PC-9 (cell line): Measurements from ENCODE around the gene TMEM221. TPM values are rescaled to one million over a fixed set of nuclear protein-coding genes. Genes with fewer than 3 reads are reported as not detected.

Experiments
- BruUV-seq: library from RNA; stranded (reverse); fragments of 400-500 nt; replicated peaks from 2 replicates; lab custom pipeline; 2021; lab: Mats Ljungman, UMichigan
- CTCF ChIA-PET: fragments of 300-600 bp; sonication (Branson Sonifier 250); formaldehyde crosslinking; loops from one replicate; lab custom pipeline; 2022; ENCODE audit warnings: antibody characterized with exemption; lab: Charles Lee
- POLR2A ChIA-PET: fragments of 300-600 bp; sonication (Branson Sonifier 250); formaldehyde crosslinking; loops from one replicate; lab custom pipeline; 2022; ENCODE audit warnings: antibody characterized with exemption; ENCODE audit not compliant: unreplicated experiment; lab: Charles Lee
- DNase-seq, 2 experiments: peaks; one replicate each; pipeline versions ENCODE4 v3.0.0 to v3.0.0-alpha.2; 2015 to 2022; ENCODE audit warnings: mixed read lengths in 1 of 2
- H2AFZ ChIP-seq: fragments of 200-600 bp; sonication (generic); 2 replicates; pipeline ENCODE4 v1.8.1; 2017; ENCODE audit warnings: antibody characterized with exemption
- H3F3A ChIP-seq: fragments of 200-600 bp; sonication (generic); 2 replicates; pipeline ENCODE4 v1.8.1; 2017; ENCODE audit warnings: antibody characterized with exemption, mild to moderate bottlenecking, low read depth; ENCODE audit not compliant: insufficient read depth
- H3K27ac ChIP-seq: fragments of 200-600 bp; sonication (generic); 2 replicates; pipeline ENCODE4 v1.6.1; 2016; ENCODE audit warnings: mixed run types
- H3K27me3 ChIP-seq: fragments of 200-600 bp; sonication (generic); 2 replicates; pipeline ENCODE4 v1.6.1; 2016; ENCODE audit warnings: low read depth, mixed run types; ENCODE audit not compliant: insufficient read depth
- H3K36me3 ChIP-seq: fragments of 200-600 bp; sonication (generic); 2 replicates; pipeline ENCODE4 v1.6.1; 2016; ENCODE audit warnings: low read depth, mixed run types
- H3K4me1 ChIP-seq: fragments of 200-600 bp; sonication (generic); replicated peaks from 2 replicates; pipeline ENCODE4 v1.6.1; 2016; ENCODE audit warnings: mixed run types; ENCODE audit not compliant: insufficient read depth
- H3K4me2 ChIP-seq: fragments of 200-600 bp; sonication (generic); 2 replicates; pipeline ENCODE4 v1.6.1; 2017; ENCODE audit warnings: mixed run types
- H3K4me3 ChIP-seq: fragments of 200-600 bp; sonication (generic); 2 replicates; pipeline ENCODE4 v1.6.1; 2016; ENCODE audit warnings: mixed run types
- H3K79me2 ChIP-seq: fragments of 200-600 bp; sonication (generic); 2 replicates; pipeline ENCODE4 v1.6.1; 2017; ENCODE audit warnings: low read depth, mixed run types
- H3K9me2 ChIP-seq: fragments of 200-600 bp; sonication (generic); 2 replicates; pipeline ENCODE4 v1.8.1; 2017; ENCODE audit warnings: mild to moderate bottlenecking; ENCODE audit not compliant: insufficient read depth
- H3K9me3 ChIP-seq: fragments of 200-600 bp; sonication (generic); 2 replicates; pipeline ENCODE4 v1.8.1; 2016; ENCODE audit warnings: low read depth; ENCODE audit not compliant: insufficient read depth
- H4K20me1 ChIP-seq: fragments of 200-600 bp; sonication (generic); 2 replicates; pipeline ENCODE4 v1.8.1; 2017; ENCODE audit not compliant: insufficient read depth
- CTCF ChIP-seq: fragments of 200-600 bp; sonication (generic); conservative IDR thresholded peaks from 2 replicates; pipeline ENCODE4 v1.6.1; 2017; ENCODE audit warnings: mixed run types, antibody characterized with exemption, mild to moderate bottlenecking, moderate library complexity
- EZH2 ChIP-seq: fragments of 200-600 bp; sonication (generic); IDR thresholded peaks from 2 replicates; pipeline ENCODE4 v1.8.0; 2017; ENCODE audit warnings: antibody characterized with exemption, low read depth
- intact Hi-C: fragments of 100-400 bp; cut with micrococcal nuclease; formaldehyde crosslinking; loops from one replicate; pipeline ENCODE4 v1.10.0; 2022; ENCODE audit not compliant: unreplicated experiment
- total RNA-seq: library from RNA; stranded (reverse); gene quantifications from 2 replicates; pipeline ENCODE4 v1.2.3, GENCODE V29; 2021

Gene TMEM221
- total RNA-seq, 1 experiment from 2014 or later: 2.0 TPM

- H3K9me2 ChIP-seq: no peaks in the 10 kb centered on the region
- peaks cover 13% of the 10 kb centered on the region for H3K4me1 ChIP-seq
- ChIA-PET POLR2A (no interaction called here), CTCF (interaction anchor here (0.7 kb wide), 1 partner anchor 82 kb away, joined by 3 read pairs; no protein-coding TSS in a partner anchor)
- no peak overlapping the region for H2AFZ ChIP-seq
- DNase-seq: no peak
- H4K20me1 ChIP-seq: peaks cover 16% of the 10 kb centered on the region; the same call in 1 of the 2 replicates
- H3K27me3 ChIP-seq: no peaks in the 10 kb centered on the region
- BruUV-seq: no TSS peak
- H3K27ac ChIP-seq: no peak overlapping the region
- intact Hi-C loops: no loop called here
- H3K9me3 ChIP-seq: no peaks in the 10 kb centered on the region
- peaks cover 15% of the 10 kb centered on the region; the same call in 1 of the 2 replicates for H3F3A ChIP-seq
- TF ChIP-seq CTCF: no peak
- H3K79me2 ChIP-seq: no peaks in the 10 kb centered on the region
- no peaks in the 10 kb centered on the region for H3K36me3 ChIP-seq
- no peak overlapping the region for H3K4me2 ChIP-seq
- no peak overlapping the region for H3K4me3 ChIP-seq
Measured at GRCh38 chr19:17483605-17484002, 35.1 kb upstream of the TMEM221 start.

DNA sequence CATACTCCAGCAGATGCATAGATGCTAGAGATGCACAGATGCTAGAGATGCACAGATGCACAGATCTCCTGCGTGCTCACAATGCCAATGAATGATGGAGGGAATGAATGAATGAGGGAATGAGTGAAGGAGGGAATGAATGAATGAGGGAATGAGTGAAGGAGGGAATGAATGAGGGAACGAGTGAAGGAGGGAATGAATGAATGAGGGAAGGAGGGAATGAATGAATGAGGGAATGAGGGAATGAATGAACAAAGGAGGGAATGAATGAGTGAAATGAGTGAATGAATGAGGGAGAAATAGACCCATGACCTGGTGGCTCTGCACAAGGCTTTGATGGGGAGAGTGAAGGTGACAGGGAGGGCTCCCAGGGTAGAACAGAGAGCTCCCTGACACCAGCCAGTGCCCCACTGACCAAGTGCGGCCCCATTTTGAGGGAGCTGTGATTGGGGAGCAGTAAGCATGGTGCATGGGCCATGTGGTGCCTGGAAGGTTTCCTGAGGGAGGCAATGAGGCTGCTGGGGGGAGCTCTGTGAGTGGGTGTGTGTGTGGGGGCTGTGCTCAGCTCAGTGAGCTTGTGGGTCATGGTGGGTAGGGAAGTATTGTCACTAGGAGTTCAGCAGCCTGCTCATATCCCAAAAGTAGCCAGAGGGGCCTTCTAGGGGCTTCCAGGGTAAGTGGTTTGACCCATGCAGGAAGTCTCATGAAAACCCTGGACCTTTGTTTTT lies 34.6 kb upstream of the TMEM221 start:
- CTCF ChIA-PET: interaction anchor here (0.6 to 0.7 kb wide), 2 partner anchors 11 to 81 kb away, joined by 3 to 10 read pairs; no protein-coding TSS in a partner anchor
- no peaks in the 10 kb centered on the region for H3K9me2 ChIP-seq
- no peak for TF ChIP-seq EZH2
- no peak for TF ChIP-seq CTCF
- no peak overlapping the region for H3K4me2 ChIP-seq
- H3F3A ChIP-seq: peaks cover 15% of the 10 kb centered on the region; the same call in 1 of the 2 replicates
- intact Hi-C loops: no loop called here
- POLR2A ChIA-PET: no interaction called here
- no peak overlapping the region for H2AFZ ChIP-seq
- no peak for DNase-seq
- H3K4me3 ChIP-seq: no peak overlapping the region
- no peaks in the 10 kb centered on the region for H3K36me3 ChIP-seq
- no peak overlapping the region for H3K27ac ChIP-seq
- no peaks in the 10 kb centered on the region for H3K79me2 ChIP-seq
- H4K20me1 ChIP-seq: peaks cover 12% of the 10 kb centered on the region; the same call in 1 of the 2 replicates
- no peaks in the 10 kb centered on the region for H3K9me3 ChIP-seq
- H3K4me1 ChIP-seq: peaks cover 7% of the 10 kb centered on the region
- no TSS peak for BruUV-seq
- no peaks in the 10 kb centered on the region for H3K27me3 ChIP-seq

DNA sequence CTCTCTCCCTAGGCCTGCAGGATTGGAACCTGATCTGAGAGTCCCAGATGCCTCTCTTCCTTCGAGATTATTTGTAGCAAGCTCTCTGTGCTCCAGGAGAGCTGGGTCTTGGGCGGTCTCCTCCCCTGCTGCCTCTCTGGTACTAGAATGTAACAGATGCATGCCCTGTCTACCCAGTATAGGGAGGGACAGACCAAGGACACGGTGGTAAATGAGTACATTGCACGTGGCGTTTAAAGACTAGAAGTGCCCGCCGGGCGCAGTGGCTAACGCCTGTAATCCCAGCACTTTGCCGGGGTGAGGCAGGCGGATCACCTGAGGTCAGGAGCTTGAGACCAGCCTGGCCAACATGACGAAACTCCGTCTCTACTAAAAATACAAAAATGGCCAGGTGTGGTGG lies 33.5 kb upstream of the TMEM221 start:
- ChIA-PET CTCF (no interaction called here), POLR2A (interaction anchor here (0.6 kb wide), 1 partner anchor 711 kb away, joined by 3 read pairs; the partner anchor contains the start of gene MPV17L2)
- Histone ChIP-seq H3K4me1 (peaks cover 7% of the 10 kb centered on the region), H3K9me3 (no peaks in the 10 kb centered on the region), H3K36me3 (no peaks in the 10 kb centered on the region), H3K4me3 (no peak overlapping the region), H3K27ac (no peak overlapping the region), H3K9me2 (no peaks in the 10 kb centered on the region), H3K4me2 (no peak overlapping the region), H3F3A (peaks cover 15% of the 10 kb centered on the region; the same call in 1 of the 2 replicates), H4K20me1 (peaks cover 10% of the 10 kb centered on the region; the same call in 1 of the 2 replicates), H3K27me3 (no peaks in the 10 kb centered on the region), H2AFZ (no peak overlapping the region), H3K79me2 (no peaks in the 10 kb centered on the region)
- intact Hi-C loops: no loop called here
- TF ChIP-seq CTCF (no peak), EZH2 (no peak)
- DNase-seq: no peak
- no TSS peak for BruUV-seq
